PC-3 (cell line): ENCODE results near the gene IL4. TPM values are rescaled to one million over a fixed set of nuclear protein-coding genes. Genes with fewer than 3 reads are reported as not detected.

Experiments used
- ATAC-seq: fragments of 200-7000 bp; cut with Tn5 transposase; 2 replicates; pipeline ENCODE4 v1.9.1; 2020; ENCODE audit warnings: mild to moderate bottlenecking, moderate library complexity
- BruUV-seq: library from RNA; stranded (reverse); fragments of 400-500 nt; replicated peaks from 2 replicates; lab custom pipeline; 2021; lab: Mats Ljungman, UMichigan
- CTCF ChIA-PET: fragments of 300-600 bp; sonication (Branson Sonifier 250); formaldehyde crosslinking; loops from one replicate; lab custom pipeline; 2022; ENCODE audit warnings: antibody characterized with exemption; lab: Charles Lee
- POLR2A ChIA-PET: fragments of 300-600 bp; sonication (Branson Sonifier 250); formaldehyde crosslinking; loops from one replicate; lab custom pipeline; 2022; ENCODE audit warnings: antibody characterized with exemption; ENCODE audit not compliant: unreplicated experiment; lab: Charles Lee
- DNase-seq: peaks from one replicate; pipeline ENCODE4 v3.0.0-alpha.2; 2015
- H2AFZ ChIP-seq: fragments of 300-600 bp; sonication (generic); 2 replicates; pipeline ENCODE4 v1.6.0; 2016; ENCODE audit warnings: antibody characterized with exemption, low read length
- H3F3A ChIP-seq: fragments of 300-600 bp; sonication (generic); one replicate; pipeline ENCODE4 v1.6.0; 2017; ENCODE audit warnings: antibody characterized with exemption, low read length, control low read depth, mild to moderate bottlenecking; ENCODE audit not compliant: unreplicated experiment
- H3K27ac ChIP-seq: fragments of 300-600 bp; sonication (generic); 2 replicates; pipeline ENCODE4 v1.5.1; 2016; ENCODE audit warnings: mild to moderate bottlenecking, low read length
- H3K27me3 ChIP-seq: fragments of 300-600 bp; sonication (generic); 2 replicates; pipeline ENCODE4 v1.6.1; 2016; ENCODE audit warnings: low read length, mixed read lengths
- H3K36me3 ChIP-seq: fragments of 300-600 bp; sonication (generic); 2 replicates; pipeline ENCODE4 v1.6.1; 2016; ENCODE audit warnings: low read depth, mixed run types, low read length, mixed read lengths
- H3K4me1 ChIP-seq: fragments of 300-600 bp; sonication (generic); 2 replicates; pipeline ENCODE4 v1.5.1; 2016; ENCODE audit warnings: low read length; ENCODE audit not compliant: insufficient read depth
- H3K4me2 ChIP-seq: fragments of 300-600 bp; sonication (generic); 2 replicates; pipeline ENCODE4 v1.6.0; 2016; ENCODE audit warnings: low read length
- H3K4me3 ChIP-seq: fragments of 300-600 bp; sonication (generic); 2 replicates; pipeline ENCODE4 v1.5.1; 2016; ENCODE audit warnings: mild to moderate bottlenecking, low read length, mixed read lengths
- H3K79me2 ChIP-seq: fragments of 300-600 bp; sonication (generic); 2 replicates; pipeline ENCODE4 v1.6.1; 2017; ENCODE audit warnings: low read length, mixed read lengths
- H3K9ac ChIP-seq: fragments of 300-600 bp; sonication (generic); 2 replicates; pipeline ENCODE4 v1.6.0; 2016; ENCODE audit warnings: mild to moderate bottlenecking, low read length
- H3K9me2 ChIP-seq: fragments of 300-600 bp; sonication (generic); replicated peaks from 2 replicates; pipeline ENCODE4 v1.6.1; 2016; ENCODE audit warnings: mixed run types, low read length, mixed read lengths
- H3K9me3 ChIP-seq: fragments of 300-600 bp; sonication (generic); 2 replicates; pipeline ENCODE4 v1.6.1; 2016; ENCODE audit warnings: low read length, mixed read lengths
- H4K20me1 ChIP-seq: fragments of 300-600 bp; sonication (generic); 2 replicates; pipeline ENCODE4 v1.6.1; 2016; ENCODE audit warnings: low read length, mixed read lengths
- CTCF ChIP-seq: fragments of 300-600 bp; sonication (generic); conservative IDR thresholded peaks from 2 replicates; pipeline ENCODE4 v1.5.1; 2017; ENCODE audit warnings: antibody characterized with exemption, low read depth, mild to moderate bottlenecking, low read length
- EZH2 ChIP-seq: fragments of 300-600 bp; sonication (generic); IDR thresholded peaks from one replicate; pipeline ENCODE4 v1.6.1; 2017; ENCODE audit warnings: antibody characterized with exemption, mild to moderate bottlenecking, low read length; ENCODE audit not compliant: unreplicated experiment
- EZH2phosphoT487 ChIP-seq: fragments of 300-600 bp; sonication (generic); IDR thresholded peaks from 2 replicates; pipeline ENCODE4 v1.6.1; 2018; ENCODE audit warnings: mild to moderate bottlenecking, antibody characterized with exemption, low read length, borderline replicate concordance
- intact Hi-C: fragments of 100-400 bp; cut with micrococcal nuclease; formaldehyde crosslinking; loops from 2 replicates; pipeline ENCODE4 v1.9.0; 2023
- total RNA-seq: library from RNA; depleted of rRNA; stranded (reverse); fragments of >200 nt; gene quantifications from 2 replicates; pipeline ENCODE4 v1.2.3, GENCODE V29; 2014

The IL4 gene
- total RNA-seq, 1 experiment from 2014 or later: not detected

DNA sequence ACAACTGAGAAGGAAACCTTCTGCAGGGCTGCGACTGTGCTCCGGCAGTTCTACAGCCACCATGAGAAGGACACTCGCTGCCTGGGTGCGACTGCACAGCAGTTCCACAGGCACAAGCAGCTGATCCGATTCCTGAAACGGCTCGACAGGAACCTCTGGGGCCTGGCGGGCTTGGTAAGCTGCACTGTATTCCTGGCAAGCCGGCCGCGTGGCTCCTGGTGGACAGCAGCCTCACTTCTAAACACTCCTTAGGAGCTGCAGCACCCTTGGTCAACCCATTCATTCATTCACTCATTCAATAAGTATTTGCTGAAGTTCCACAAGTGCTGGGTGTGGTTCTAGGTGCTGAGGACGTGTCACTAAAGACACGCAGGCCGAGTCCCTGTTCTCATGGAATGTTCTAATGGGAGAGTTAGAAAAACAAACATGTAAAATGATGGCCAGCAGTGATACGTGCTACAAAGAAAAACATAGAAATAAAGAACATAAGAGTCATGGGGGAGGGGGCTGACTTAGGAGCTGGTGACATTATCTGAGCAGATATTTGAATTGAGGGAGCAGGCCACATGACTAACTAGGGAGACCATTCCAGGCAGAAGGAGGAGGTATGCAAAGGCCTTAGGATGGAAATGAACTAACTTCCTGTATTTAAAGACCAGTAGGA is 6.1 kb downstream of the IL4 start:
- no peaks in the 10 kb centered on the region for H3K9me2 ChIP-seq
- H3K27me3 ChIP-seq: no peaks in the 10 kb centered on the region
- H3K79me2 ChIP-seq: no peaks in the 10 kb centered on the region
- no peak overlapping the region for H3K9ac ChIP-seq
- DNase-seq (no peak), ATAC-seq (no peak)
- H2AFZ ChIP-seq: no peak overlapping the region
- H4K20me1 ChIP-seq: no peaks in the 10 kb centered on the region
- H3K4me1 ChIP-seq: peaks cover 31% of the 10 kb centered on the region
- H3K27ac ChIP-seq: no peak overlapping the region
- intact Hi-C loops: no loop called here
- no peaks in the 10 kb centered on the region for H3K9me3 ChIP-seq
- no peak overlapping the region for H3K4me3 ChIP-seq
- CTCF ChIA-PET: interaction anchor here (0.7 kb wide), 1 partner anchor 138 kb away, joined by 4 read pairs; no protein-coding TSS in a partner anchor
- POLR2A ChIA-PET: no interaction called here
- no peaks in the 10 kb centered on the region for H3K36me3 ChIP-seq
- no peaks in the 10 kb centered on the region for H3F3A ChIP-seq
- no peak overlapping the region for H3K4me2 ChIP-seq
- no peak for TF ChIP-seq EZH2phosphoT487
- no peak for TF ChIP-seq EZH2
- TF ChIP-seq CTCF: no peak
- no TSS peak for BruUV-seq

- POLR2A ChIA-PET: no interaction called here
- TF ChIP-seq CTCF (no peak), EZH2phosphoT487 (no peak)
- H3K79me2 ChIP-seq: no peaks in the 10 kb centered on the region
- no peaks in the 10 kb centered on the region for H3K9me2 ChIP-seq
- intact Hi-C loops: no loop called here
- CTCF ChIA-PET: no interaction called here
- H3K9me3 ChIP-seq: no peaks in the 10 kb centered on the region
- no peaks in the 10 kb centered on the region for H3K27me3 ChIP-seq
- H2AFZ ChIP-seq: no peak overlapping the region
- ATAC-seq (no peak), DNase-seq (no peak)
- BruUV-seq: no TSS peak
- H3K9ac ChIP-seq: no peak overlapping the region
- H3K36me3 ChIP-seq: no peaks in the 10 kb centered on the region
- H3K4me2 ChIP-seq: no peak overlapping the region
- no peak overlapping the region for H3K4me3 ChIP-seq
- peaks cover 21% of the 10 kb centered on the region for H3K4me1 ChIP-seq
- no peaks in the 10 kb centered on the region for H3F3A ChIP-seq
- H3K27ac ChIP-seq: no peak overlapping the region
- H4K20me1 ChIP-seq: no peaks in the 10 kb centered on the region
Observed at GRCh38 chr5:132680780-132681475, 7.1 kb downstream of the IL4 start.

- no peaks in the 10 kb centered on the region for H4K20me1 ChIP-seq
- ATAC-seq: no peak
- H3K4me1 ChIP-seq: peaks cover 18% of the 10 kb centered on the region
- ChIA-PET CTCF (no interaction called here), POLR2A (no interaction called here)
- no peaks in the 10 kb centered on the region for H3K36me3 ChIP-seq
- H3K4me3 ChIP-seq: no peak overlapping the region
- no peaks in the 10 kb centered on the region for H3K79me2 ChIP-seq
- H3F3A ChIP-seq: no peaks in the 10 kb centered on the region
- intact Hi-C loops: no loop called here
- TF ChIP-seq EZH2phosphoT487 (no peak), EZH2 (no peak), CTCF (no peak)
- no peak overlapping the region for H2AFZ ChIP-seq
- no TSS peak for BruUV-seq
- H3K9me2 ChIP-seq: no peaks in the 10 kb centered on the region
- no peak overlapping the region for H3K4me2 ChIP-seq
- no peaks in the 10 kb centered on the region for H3K27me3 ChIP-seq
- no peaks in the 10 kb centered on the region for H3K9me3 ChIP-seq
- H3K27ac ChIP-seq: no peak overlapping the region
- H3K9ac ChIP-seq: no peak overlapping the region
- no peak for DNase-seq
Observed at GRCh38 chr5:132681476-132681831, 7.7 kb downstream of the IL4 start.
